ENCODE data around the gene ANO10.

Gene ANO10

GRCh38 chr3:43409506-43409905 lies 212.3 kb downstream of the ANO10 start:
- DNase-seq, result no peak

GRCh38 chr3:43406643-43407023 lies 215.2 kb downstream of the ANO10 start:
- DNase-seq, result no peak

- DNase-seq, result no peak
These were observed 215.7 kb downstream of the ANO10 start for GRCh38 chr3:43405888-43406642.

GRCh38 chr3:43400781-43401730 lies 220.8 kb downstream of the ANO10 start:
- DNase-seq, result no peak

GRCh38 chr3:43400167-43400566 lies 221.6 kb downstream of the ANO10 start:
- DNase-seq, result no peak

- DNase-seq, result no peak
These were observed 222.8 kb downstream of the ANO10 start for GRCh38 chr3:43399034-43399433.

- DNase-seq, result no peak
These were observed 227.7 kb downstream of the ANO10 start for GRCh38 chr3:43394041-43394554.

- DNase-seq, result no peak
These were observed 230.2 kb downstream of the ANO10 start for GRCh38 chr3:43391621-43392020.

- no peak for DNase-seq
These were observed 231.6 kb downstream of the ANO10 start for GRCh38 chr3:43390255-43390588.

GRCh38 chr3:43389388-43390254 lies 232.2 kb downstream of the ANO10 start:
- peak; percentile 72 for DNase-seq

GRCh38 chr3:43388915-43389314 lies 232.9 kb downstream of the ANO10 start:
- no peak for DNase-seq

GRCh38 chr3:43388175-43388574 lies 233.6 kb downstream of the ANO10 start:
- DNase-seq, result no peak

GRCh38 chr3:43379343-43379742 lies 242.5 kb downstream of the ANO10 start:
- no peak for DNase-seq

GRCh38 chr3:43378066-43378935 lies 243.5 kb downstream of the ANO10 start:
- DNase-seq, result peak; percentile 67

- DNase-seq, result no peak
These were observed 248.3 kb downstream of the ANO10 start for GRCh38 chr3:43373560-43373928.

GRCh38 chr3:43372809-43373559 lies 248.8 kb downstream of the ANO10 start:
- no peak for DNase-seq

- DNase-seq, result no peak
These were observed 249.6 kb downstream of the ANO10 start for GRCh38 chr3:43372007-43372740.

- no peak for DNase-seq
These were observed 250.3 kb downstream of the ANO10 start for GRCh38 chr3:43371494-43371893.

GRCh38 chr3:43370293-43370980 lies 251.4 kb downstream of the ANO10 start:
- no peak for DNase-seq
